CD14-positive monocyte (primary cell): ENCODE data around the gene GATD1. TPM values are rescaled to one million over a fixed set of nuclear protein-coding genes. Genes with fewer than 3 reads are reported as not detected.

ENCODE experiments used
- DNase-seq, 3 donors: peaks; one replicate each; pipeline ENCODE4 v3.0.0-alpha.2; 2011 to 2022
- H2AFZ ChIP-seq: 2 replicates; pipeline ENCODE4 v1.6.0; 2012; ENCODE audit warnings: mild to moderate bottlenecking, low read depth, low read length, inconsistent platforms; ENCODE audit not compliant: insufficient read depth, poor library complexity, severe bottlenecking
- H3K27ac ChIP-seq, 2 donors: 1 replicate in 1 of 2; 2 replicates in 1 of 2; pipeline ENCODE4 v1.5.1; 2012 to 2013; ENCODE audit warnings: low read length in 2 of 2, control low read depth in 1 of 2, inconsistent platforms in 1 of 2, low read depth in 1 of 2, mild to moderate bottlenecking in 1 of 2
- H3K27me3 ChIP-seq, 2 donors: one replicate each; pipeline versions ENCODE4 v1.6.0 to v1.6.1; 2011 to 2013; ENCODE audit warnings: low read length in 2 of 2; ENCODE audit not compliant: control insufficient read depth in 2 of 2, insufficient read depth in 2 of 2
- H3K36me3 ChIP-seq, 2 donors: replicated peaks in 1 of 2; 1 replicate in 1 of 2; 2 replicates in 1 of 2; pipeline versions ENCODE4 v1.5.1 to v1.6.1; 2012 to 2013; ENCODE audit warnings: low read length in 2 of 2, control low read depth in 1 of 2, inconsistent platforms in 1 of 2, mild to moderate bottlenecking in 1 of 2; ENCODE audit not compliant: insufficient read depth in 2 of 2, control insufficient read depth in 1 of 2
- H3K4me1 ChIP-seq, 2 donors: 1 replicate in 1 of 2; 2 replicates in 1 of 2; pipeline versions ENCODE4 v1.5.1 to v1.6.1; 2012 to 2013; ENCODE audit warnings: low read length in 2 of 2, control low read depth in 1 of 2, inconsistent platforms in 1 of 2, mild to moderate bottlenecking in 1 of 2, moderate library complexity in 1 of 2; ENCODE audit not compliant: insufficient read depth in 2 of 2, control insufficient read depth in 1 of 2
- H3K4me2 ChIP-seq: replicated peaks from 2 replicates; pipeline ENCODE3; 2012; ENCODE audit warnings: low read length, moderate library complexity, mild to moderate bottlenecking; ENCODE audit not compliant: poor library complexity, severe bottlenecking; ENCODE audit errors: extremely low read depth
- H3K4me3 ChIP-seq, 3 experiments: fragments of 200-600 bp in 1 of 3; sonication (generic) in 1 of 3; replicated peaks in 1 of 3; 1 replicate in 2 of 3; 2 replicates in 1 of 3; pipeline ENCODE4 v1.5.1; 2011 to 2013; ENCODE audit warnings: low read length in 3 of 3, mild to moderate bottlenecking in 3 of 3, control low read depth in 2 of 3, low read depth in 2 of 3, inconsistent platforms in 1 of 3, moderate library complexity in 1 of 3
- H3K79me2 ChIP-seq: 2 replicates; pipeline ENCODE4 v1.6.0; 2012; ENCODE audit warnings: mild to moderate bottlenecking, control low read depth, inconsistent platforms, low read length, moderate library complexity; ENCODE audit not compliant: insufficient read depth
- H3K9ac ChIP-seq: 2 replicates; pipeline ENCODE4 v1.6.0; 2017; ENCODE audit warnings: low read length, mild to moderate bottlenecking; ENCODE audit not compliant: insufficient read depth, poor library complexity, severe bottlenecking
- H3K9me3 ChIP-seq, 2 donors: replicated peaks in 1 of 2; 1 replicate in 1 of 2; 2 replicates in 1 of 2; pipeline versions ENCODE4 v1.5.1 to v1.6.1; 2012 to 2013; ENCODE audit warnings: low read length in 2 of 2, control low read depth in 1 of 2; ENCODE audit not compliant: control insufficient read depth in 1 of 2, insufficient read depth in 1 of 2
- H4K20me1 ChIP-seq: 2 replicates; pipeline ENCODE4 v1.6.0; 2012; ENCODE audit warnings: mild to moderate bottlenecking, low read length, control low read depth, moderate library complexity; ENCODE audit not compliant: insufficient read depth
- H3K27ac Mint-ChIP-seq, 7 donors: one replicate each; pipeline ENCODE4 v1.8.0; 2020; ENCODE audit warnings: mild to moderate bottlenecking in 7 of 7, mixed read lengths in 7 of 7, moderate library complexity in 6 of 7, inconsistent platforms in 2 of 7
- H3K27me3 Mint-ChIP-seq, 3 donors: one replicate each; pipeline ENCODE4 v1.8.0; 2021 to 2022; ENCODE audit warnings: low read depth in 3 of 3, mild to moderate bottlenecking in 3 of 3, mixed read lengths in 3 of 3, moderate library complexity in 3 of 3, inconsistent platforms in 1 of 3
- H3K36me3 Mint-ChIP-seq, 2 donors: one replicate each; pipeline ENCODE4 v1.8.0; 2020; ENCODE audit warnings: mixed read lengths in 2 of 2, inconsistent platforms in 1 of 2, mild to moderate bottlenecking in 1 of 2
- H3K4me1 Mint-ChIP-seq: one replicate; pipeline ENCODE4 v1.8.0; 2020; ENCODE audit warnings: mild to moderate bottlenecking, mixed read lengths
- H3K4me3 Mint-ChIP-seq, 2 donors: one replicate each; pipeline ENCODE4 v1.8.0; 2020; ENCODE audit warnings: mild to moderate bottlenecking in 2 of 2, mixed read lengths in 2 of 2, moderate library complexity in 1 of 2
- H3K9me3 Mint-ChIP-seq, 7 donors: one replicate each; pipeline ENCODE4 v1.8.0; 2020 to 2022; ENCODE audit warnings: mixed read lengths in 7 of 7, mild to moderate bottlenecking in 6 of 7, moderate library complexity in 6 of 7, inconsistent platforms in 2 of 7
- CTCF ChIP-seq: fragments of 200-600 bp; IDR thresholded peaks from one replicate; pipeline ENCODE4 v1.8.0; 2022; ENCODE audit warnings: antibody characterized with exemption, mild to moderate bottlenecking
- whole genome bisulfite sequencing: methylation state at CpG from one replicate; pipeline ENCODE4 v1.1.5; 2013; ENCODE audit warnings: missing lambda C conversion rate; ENCODE audit not compliant: insufficient coverage; 5-methylcytosine and 5-hydroxymethylcytosine counted together
- intact Hi-C, 2 donors: fragments of 100-400 bp; cut with micrococcal nuclease; formaldehyde crosslinking; loops; one replicate each; pipeline versions ENCODE4 v1.15.0 to v1.15.1; 2023
- polyA plus RNA-seq, 3 donors: library from polyadenylated mRNA; depleted of rRNA in 1 of 3; unstranded in 2 of 3; stranded (reverse) in 1 of 3; fragments of 300-500 nt in 2 of 3; fragments of >200 nt in 1 of 3; fragmentation: Illumina TruSeq in 2 of 3; gene quantifications; 1 replicate in 2 of 3; 2 replicates in 1 of 3; pipeline ENCODE4 v1.2.3, GENCODE V29; 2012 to 2021

Gene GATD1
- polyA plus RNA-seq, 3 donors = 4.5 to 45.6 (median 4.6) TPM

GRCh38 chr11:776561-777287 lies 563 bp downstream of the GATD1 start:
- H3K4me3 ChIP-seq = peak overlapping the region; percentile 57 to 84 (median 60)
- H3K4me2 ChIP-seq = peak overlapping the region; percentile 94
- Mint-ChIP-seq H3K27me3 (peaks cover 0 to 3% (median 3%) of the 10 kb centered on the region in 3 donors), H3K9me3 (peaks cover 0 to 2% (median 0%) of the 10 kb centered on the region in 7 donors), H3K36me3 (peaks cover 5 to 30% of the 10 kb centered on the region in 2 donors), H3K4me3 (peak overlapping the region; percentile 77 to 87), H3K27ac (peak overlapping the region; percentile 33 to 83 (median 58)), H3K4me1 (peaks cover 39% of the 10 kb centered on the region)
- H3K36me3 ChIP-seq = peaks cover 22% of the 10 kb centered on the region in 2 donors
- H2AFZ ChIP-seq = peak overlapping the region; percentile 91
- H3K27ac ChIP-seq = peak overlapping the region in 1 of 2 donors; percentile 72
- intact Hi-C loops = loop anchor here (2.0 kb wide), 1 partner anchor 20 kb away; no protein-coding TSS in a partner anchor
- no peak for TF ChIP-seq CTCF
- DNase-seq = peak in 1 of 3 donors; percentile 13
- H3K9me3 ChIP-seq = no peaks in the 10 kb centered on the region
- peaks cover 58% of the 10 kb centered on the region for H3K79me2 ChIP-seq
- peaks cover 29 to 36% of the 10 kb centered on the region in 2 donors for H3K4me1 ChIP-seq
- H3K9ac ChIP-seq = peak overlapping the region; percentile 81
- H3K27me3 ChIP-seq = no peaks in the 10 kb centered on the region
- 2% methylated on average over 51 of the region's 65 CpGs for WGBS
- peaks cover 53% of the 10 kb centered on the region for H4K20me1 ChIP-seq

- Mint-ChIP-seq H3K36me3 (peaks cover 5 to 35% of the 10 kb centered on the region in 2 donors), H3K9me3 (peaks cover 0 to 2% (median 0%) of the 10 kb centered on the region in 7 donors), H3K27me3 (peaks cover 0 to 3% (median 1%) of the 10 kb centered on the region in 3 donors), H3K27ac (peak overlapping the region; percentile 33 to 83 (median 58)), H3K4me1 (peaks cover 39% of the 10 kb centered on the region), H3K4me3 (peak overlapping the region; percentile 77 to 87)
- Histone ChIP-seq H3K36me3 (peaks cover 27% of the 10 kb centered on the region in 2 donors), H2AFZ (no peak overlapping the region), H3K4me2 (peak overlapping the region; percentile 94), H3K27ac (peak overlapping the region in 1 of 2 donors; percentile 54), H3K9me3 (no peaks in the 10 kb centered on the region), H3K27me3 (no peaks in the 10 kb centered on the region), H3K4me3 (peak overlapping the region; percentile 57 to 84 (median 60)), H3K79me2 (peaks cover 58% of the 10 kb centered on the region), H4K20me1 (peaks cover 53% of the 10 kb centered on the region), H3K4me1 (peaks cover 29 to 36% of the 10 kb centered on the region in 2 donors), H3K9ac (peak overlapping the region; percentile 81)
- 56% methylated on average over 7 of the region's 11 CpGs for WGBS
- DNase-seq = no peak
- intact Hi-C loops = loop anchor here (2.0 kb wide), 1 partner anchor 21 kb away; no protein-coding TSS in a partner anchor
- no peak for TF ChIP-seq CTCF
Measured at GRCh38 chr11:776263-776560, 1.1 kb downstream of the GATD1 start.
